ENCODE data around the gene SLC2A4. TPM values are rescaled to one million over a fixed set of nuclear protein-coding genes. Genes with fewer than 3 reads are reported as not detected.

The SLC2A4 gene
- total RNA-seq, 1 experiment from 2014 or later: 2.7 TPM

DNA sequence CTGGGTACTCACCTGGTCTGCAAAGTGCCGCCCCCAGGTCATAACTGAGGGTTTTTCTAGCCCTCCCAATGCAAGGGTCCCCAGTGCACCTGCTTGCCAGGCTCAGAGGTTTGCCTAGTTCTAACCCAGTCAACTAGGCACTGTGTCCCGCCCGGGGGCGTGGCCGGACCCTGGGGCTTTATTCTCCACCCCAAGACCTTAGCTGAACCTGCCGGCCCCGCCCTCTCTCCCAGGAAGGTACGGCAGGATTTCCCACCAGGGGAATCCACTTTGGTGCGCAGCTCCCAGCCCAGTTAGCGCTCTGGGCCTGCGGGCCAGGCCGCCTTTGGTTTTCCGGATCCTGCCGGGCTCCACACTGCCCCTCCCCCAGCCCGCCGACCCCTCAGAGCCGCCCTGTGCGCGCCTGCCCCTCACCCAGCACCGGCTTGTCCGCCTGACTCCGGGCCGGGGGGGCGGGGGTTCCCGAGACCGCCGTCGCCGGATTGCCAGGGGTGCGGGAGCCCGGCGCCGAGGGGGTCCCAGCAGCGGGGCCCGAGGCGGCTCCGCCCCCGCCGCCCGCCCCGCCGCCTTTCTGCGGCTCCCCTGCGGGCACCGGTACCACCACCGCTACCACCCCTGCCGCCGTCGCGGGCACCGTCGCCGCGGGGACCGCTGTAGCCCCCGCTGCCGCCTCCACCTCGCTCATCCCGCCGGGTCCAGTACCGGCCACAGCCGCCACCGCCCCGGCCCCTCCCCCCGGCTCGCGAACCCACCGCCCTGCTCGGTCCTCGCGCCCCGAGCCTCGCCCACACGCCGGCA is 12.5 kb downstream of the SLC2A4 start:
- in situ Hi-C loops (cut with HindIII; ENCODE audit: low sequenced_read_pairs): no loop called here
- no peak for DNase-seq (ENCODE audit: low spot score)

DNA sequence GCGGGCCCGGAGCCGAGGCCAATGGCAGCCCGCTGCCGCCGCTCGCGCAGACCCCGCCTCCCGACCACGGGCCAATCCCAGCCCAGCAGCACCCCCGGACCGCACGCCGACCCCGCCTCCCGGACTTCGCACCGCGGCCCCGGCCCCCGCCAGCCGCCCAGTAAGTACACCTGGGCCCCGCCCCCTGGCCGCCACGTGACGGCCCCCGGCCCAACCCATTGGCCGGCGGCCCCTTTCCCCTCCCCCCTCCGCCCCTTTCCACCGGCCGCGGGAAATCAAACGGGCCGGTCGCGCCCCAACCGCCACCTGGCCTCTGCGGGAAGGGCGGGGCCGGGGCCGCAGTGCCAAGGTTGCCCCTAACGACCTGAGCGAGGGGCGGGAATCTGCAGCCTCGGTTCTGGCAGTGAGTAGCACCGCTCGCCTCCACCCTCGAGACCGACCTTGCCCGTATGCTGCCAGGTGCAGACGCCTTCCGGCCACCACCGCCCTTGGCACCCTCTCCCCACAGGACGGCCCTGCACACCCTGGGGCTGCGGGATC is 13.2 kb downstream of the SLC2A4 start, which contains the start of gene YBX2:
TSS of gene YBX2 (minus strand) at position 26 of the 540 bp plus-strand sequence. CDS start 139 bp downstream, outside the sequence.
- in situ Hi-C loops (cut with HindIII; ENCODE audit: low sequenced_read_pairs): no loop called here
- DNase-seq (ENCODE audit: low spot score): peak; percentile 47

DNA sequence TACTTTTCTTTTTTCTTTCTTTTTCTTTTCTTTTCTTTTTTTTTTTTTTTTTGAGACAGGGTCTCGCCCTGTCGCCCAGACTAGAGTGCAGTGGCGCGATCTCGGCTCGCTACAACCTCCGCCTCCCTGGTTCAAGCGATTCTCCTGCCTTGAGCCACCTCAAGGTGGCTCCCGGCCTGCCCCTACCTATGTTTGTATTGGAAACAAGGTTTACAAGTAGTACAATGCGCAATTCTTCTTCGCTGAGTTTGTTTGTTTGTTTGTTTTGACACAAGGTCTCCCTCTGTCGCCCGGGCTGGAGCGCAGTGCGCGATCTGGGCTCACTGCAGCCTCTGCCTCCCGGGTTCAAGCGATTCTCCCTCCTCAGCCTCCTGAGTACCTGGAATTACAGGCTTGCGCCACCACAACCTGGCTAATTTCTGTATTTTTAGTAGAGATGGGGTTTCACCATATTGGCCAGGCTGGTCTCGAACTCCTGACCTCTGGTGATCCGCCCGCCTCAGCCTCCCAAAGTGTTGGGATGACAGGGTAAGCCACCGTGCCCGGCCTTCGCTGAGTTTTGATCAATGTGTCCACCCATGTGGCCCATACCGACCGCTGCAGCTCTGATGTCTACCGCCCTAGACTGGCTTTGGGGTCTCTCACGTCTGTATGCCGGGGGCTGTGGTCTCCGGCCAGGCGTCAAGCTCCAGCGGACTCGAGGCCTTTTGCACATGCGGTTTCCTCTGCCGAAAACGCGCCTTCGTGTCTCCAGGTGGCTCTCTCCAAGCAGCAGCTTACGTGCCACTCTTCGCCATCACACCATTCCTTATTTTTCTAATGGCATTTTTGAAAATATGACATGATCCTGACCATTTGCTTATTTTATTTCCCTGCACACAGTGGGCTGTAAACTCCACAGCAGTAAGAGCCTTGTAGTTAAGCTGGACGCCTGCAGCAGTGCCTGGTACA is 14.0 kb downstream of the SLC2A4 start:
- in situ Hi-C loops (cut with HindIII; ENCODE audit: low sequenced_read_pairs): no loop called here
- DNase-seq (ENCODE audit: low spot score): no peak

DNA sequence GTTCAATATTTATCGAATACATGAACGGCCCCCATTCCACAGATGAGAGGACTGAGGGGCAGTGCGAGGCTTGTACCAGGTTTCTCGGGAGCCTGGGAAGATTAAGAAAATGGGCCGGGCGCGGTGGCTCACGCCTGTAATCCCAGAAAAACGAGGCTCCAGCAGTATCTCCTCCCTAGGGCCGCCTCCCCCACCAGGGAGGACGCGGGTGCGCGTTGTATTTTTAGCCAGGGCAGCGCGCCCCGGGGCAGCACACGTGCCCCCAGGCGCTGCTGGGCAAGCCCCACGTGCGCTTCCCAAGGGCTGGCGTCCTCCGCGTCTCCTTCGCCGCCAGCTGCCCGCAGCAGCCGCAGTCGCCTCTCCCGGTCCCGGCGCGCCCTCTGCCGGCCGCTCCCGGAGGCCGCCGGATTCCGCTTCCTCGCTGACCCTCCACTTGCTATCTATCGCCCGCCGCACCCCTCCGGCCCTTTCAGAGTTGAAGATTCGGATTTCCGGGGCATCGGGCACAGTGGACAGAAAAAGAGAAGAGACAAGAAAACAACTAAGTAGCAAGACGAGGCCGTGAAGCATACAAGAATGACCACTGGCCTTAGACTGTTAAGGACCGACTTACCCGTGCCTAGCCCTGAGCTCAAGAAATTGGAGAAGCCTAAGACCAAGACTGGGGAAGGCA is 14.8 kb downstream of the SLC2A4 start:
- in situ Hi-C loops (cut with HindIII; ENCODE audit: low sequenced_read_pairs): no loop called here
- peak; percentile 70 for DNase-seq (ENCODE audit: low spot score)

DNA sequence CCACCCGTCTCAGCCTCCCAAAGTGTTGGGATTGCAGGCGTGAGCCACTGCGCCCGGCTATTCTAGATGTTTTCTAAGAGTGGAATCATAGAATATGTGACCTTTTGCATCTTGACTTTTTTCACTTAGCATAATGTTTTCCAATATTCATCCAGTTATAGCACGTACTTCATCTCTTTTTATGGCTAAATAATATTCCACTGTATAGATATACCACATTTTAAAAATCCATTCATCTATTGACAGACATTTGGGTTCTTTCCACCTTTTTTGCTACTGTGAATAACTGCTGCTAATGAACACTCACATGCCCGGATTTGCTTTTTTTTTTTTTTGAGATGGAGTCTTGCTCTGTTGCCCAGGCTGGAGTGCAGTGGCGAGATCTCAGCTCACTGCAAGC is 22.7 kb downstream of the SLC2A4 start:
- in situ Hi-C loops (cut with HindIII; ENCODE audit: low sequenced_read_pairs): no loop called here
- DNase-seq (ENCODE audit: low spot score): no peak

DNA sequence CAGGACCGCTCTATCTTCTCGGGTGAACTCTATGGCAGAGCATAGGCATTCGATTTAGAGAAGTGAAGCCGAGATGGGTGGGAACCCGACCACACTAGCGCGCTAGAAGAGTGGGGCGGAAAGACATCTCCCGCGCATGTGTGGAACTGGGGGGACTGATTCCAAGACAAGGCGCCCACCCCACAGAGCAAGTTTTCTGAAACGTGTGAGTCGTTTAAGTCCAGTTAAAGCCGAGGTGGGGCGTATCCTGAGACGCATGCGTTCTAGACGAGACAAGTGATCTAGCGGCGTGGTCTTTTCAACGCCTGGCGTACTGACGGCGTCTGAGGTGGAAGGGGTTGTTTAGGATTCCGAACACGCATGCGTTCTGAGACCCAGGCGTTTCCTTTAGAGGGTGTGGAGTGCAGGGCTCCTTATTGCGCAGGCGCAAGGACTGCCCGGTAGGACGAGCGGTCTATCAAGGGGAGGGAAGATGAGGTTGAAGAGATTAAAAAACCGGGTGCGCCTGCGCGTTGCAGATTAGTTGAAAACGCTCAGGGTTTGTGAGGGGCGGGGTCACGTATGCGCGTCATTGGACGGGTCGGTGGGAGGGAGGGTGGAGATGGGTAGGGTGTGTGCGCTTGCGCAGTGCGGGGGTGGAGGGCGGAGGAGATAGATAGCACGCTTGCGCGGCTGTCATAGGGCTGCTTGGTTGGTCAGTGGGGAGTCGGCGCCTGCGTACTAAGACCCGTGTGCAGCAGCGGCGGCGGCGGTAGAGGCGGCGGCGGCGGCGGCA is 25.6 kb downstream of the SLC2A4 start, which contains the start of gene EIF5A:
TSS of gene EIF5A (plus strand) at position 718 of the 775 bp plus-strand sequence. CDS start 2,008 bp downstream, outside the sequence.
- peak; percentile 100 for DNase-seq (ENCODE audit: low spot score)
- in situ Hi-C loops (cut with HindIII; ENCODE audit: low sequenced_read_pairs): no loop called here

DNA sequence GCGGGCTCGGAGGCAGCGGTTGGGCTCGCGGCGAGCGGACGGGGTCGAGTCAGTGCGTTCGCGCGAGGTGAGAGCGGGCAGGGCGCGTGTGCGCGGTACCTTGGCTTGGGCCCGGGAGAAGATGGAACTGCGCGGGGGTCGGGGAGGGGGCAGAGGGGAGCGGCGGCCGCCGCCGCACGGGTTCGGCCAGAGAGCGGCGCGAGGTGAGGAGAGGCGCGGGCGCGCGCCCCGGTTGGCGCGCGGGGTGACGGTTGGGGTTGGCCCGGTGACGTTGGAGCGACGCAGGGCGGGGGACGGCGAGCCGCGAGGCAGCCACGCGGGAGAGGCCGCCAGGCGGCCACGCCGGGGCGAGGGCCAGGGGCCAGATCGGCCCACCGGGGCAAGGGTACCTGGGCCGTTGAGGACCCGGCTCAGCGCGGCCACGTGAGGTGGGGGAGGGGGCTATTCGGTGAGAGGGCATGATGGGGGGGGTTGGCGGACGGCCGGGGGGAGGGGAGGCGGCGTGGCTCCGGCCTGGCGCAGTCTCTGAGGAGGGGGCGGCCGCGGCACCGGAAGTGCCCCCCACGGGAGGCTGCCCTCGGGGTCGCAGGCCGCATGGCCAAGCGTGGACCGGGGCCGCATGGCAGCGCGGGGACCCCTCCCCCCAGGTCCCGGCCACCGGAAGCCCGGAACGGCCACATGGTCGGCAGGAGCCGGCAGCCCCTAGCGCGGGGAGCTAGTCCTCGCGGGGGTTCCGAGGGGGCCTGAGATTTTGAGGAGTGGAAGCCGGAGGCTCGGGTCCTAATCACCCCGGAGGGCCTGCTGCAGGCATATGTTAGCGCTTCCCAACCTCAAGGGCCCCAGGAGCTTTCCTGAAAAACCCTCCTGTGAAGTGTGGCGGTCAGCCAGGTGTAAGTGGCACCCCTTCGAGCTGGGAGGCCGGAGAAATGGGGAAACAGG is 26.4 kb downstream of the SLC2A4 start:
- DNase-seq (ENCODE audit: low spot score): no peak
- in situ Hi-C loops (cut with HindIII; ENCODE audit: low sequenced_read_pairs): no loop called here

DNA sequence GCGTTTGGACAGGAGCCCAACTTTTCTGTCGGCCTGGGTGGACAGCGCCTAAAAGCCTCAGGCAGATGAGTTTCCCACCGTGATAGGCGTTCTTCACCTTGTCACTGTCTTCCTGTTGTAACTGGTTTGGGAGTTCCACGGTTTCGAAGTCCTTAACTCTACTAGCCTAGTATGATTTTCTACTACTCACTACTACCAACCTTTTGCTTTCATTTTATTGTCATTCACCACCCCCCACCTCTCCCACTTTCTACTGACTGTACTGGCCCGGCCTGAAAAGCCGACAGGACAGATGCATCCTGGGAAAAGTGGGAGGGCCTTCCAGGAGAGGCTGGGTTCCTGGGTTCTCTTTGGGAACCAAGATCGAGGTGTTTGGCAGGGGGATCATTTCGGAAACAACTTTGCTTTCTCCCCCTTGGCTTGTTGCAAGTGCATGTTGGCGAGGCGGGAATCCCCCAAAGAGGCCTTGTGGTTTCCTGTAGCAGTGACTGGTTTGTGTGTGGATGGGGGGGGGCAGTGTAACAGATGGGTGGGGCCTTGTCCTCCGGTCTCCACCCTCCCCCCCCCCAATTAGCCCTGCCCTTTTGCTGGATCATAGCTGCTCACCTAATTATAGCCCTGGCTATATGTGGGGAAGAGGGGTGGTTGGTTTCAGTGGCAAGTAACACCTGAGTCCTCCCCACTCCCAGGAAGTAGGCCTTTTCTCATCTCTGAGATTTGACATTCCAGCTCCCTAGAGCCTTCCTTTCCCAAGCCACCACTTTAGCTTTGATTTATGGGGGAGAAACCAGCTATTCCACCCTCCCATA is 27.3 kb downstream of the SLC2A4 start:
- in situ Hi-C loops (cut with HindIII; ENCODE audit: low sequenced_read_pairs): no loop called here
- peak; percentile 73 for DNase-seq (ENCODE audit: low spot score)

DNA sequence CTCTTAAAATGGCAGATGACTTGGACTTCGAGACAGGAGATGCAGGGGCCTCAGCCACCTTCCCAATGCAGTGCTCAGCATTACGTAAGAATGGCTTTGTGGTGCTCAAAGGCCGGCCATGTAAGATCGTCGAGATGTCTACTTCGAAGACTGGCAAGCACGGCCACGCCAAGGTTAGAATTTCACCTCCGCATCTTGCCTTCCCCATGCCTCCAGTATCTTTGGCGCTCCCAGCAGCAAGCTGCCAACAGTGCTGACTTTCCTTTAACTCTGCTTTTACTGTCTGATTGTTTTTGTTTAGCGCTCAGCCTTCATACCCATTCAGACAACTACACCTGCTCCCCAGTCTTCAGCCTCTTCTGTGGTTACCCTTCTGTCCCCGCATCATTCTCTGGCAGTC is 28.1 kb downstream of the SLC2A4 start:
- in situ Hi-C loops (cut with HindIII; ENCODE audit: low sequenced_read_pairs): no loop called here
- no peak for DNase-seq (ENCODE audit: low spot score)

DNA sequence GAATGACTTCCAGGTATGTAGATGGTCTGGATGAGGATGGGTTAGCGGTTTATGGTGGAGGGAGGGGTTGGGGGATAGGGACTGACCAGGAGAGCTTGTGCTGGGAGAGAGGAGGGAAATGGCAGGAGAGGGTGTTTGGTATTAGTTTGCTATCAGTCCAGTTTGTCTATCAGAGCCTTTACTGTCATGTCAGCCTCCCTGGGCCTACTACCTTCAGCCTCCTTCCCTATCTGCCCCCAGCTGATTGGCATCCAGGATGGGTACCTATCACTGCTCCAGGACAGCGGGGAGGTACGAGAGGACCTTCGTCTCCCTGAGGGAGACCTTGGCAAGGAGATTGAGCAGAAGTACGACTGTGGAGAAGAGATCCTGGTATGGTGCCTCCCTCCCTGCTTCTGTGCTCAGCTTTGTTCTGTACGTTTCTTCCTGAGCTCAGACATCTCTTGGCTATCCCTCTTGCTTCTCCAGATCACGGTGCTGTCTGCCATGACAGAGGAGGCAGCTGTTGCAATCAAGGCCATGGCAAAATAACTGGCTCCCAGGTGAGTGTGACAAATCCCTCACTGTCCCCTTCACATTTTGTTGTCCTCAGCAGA is 29.7 kb downstream of the SLC2A4 start:
- in situ Hi-C loops (cut with HindIII; ENCODE audit: low sequenced_read_pairs): no loop called here
- no peak for DNase-seq (ENCODE audit: low spot score)

DNA sequence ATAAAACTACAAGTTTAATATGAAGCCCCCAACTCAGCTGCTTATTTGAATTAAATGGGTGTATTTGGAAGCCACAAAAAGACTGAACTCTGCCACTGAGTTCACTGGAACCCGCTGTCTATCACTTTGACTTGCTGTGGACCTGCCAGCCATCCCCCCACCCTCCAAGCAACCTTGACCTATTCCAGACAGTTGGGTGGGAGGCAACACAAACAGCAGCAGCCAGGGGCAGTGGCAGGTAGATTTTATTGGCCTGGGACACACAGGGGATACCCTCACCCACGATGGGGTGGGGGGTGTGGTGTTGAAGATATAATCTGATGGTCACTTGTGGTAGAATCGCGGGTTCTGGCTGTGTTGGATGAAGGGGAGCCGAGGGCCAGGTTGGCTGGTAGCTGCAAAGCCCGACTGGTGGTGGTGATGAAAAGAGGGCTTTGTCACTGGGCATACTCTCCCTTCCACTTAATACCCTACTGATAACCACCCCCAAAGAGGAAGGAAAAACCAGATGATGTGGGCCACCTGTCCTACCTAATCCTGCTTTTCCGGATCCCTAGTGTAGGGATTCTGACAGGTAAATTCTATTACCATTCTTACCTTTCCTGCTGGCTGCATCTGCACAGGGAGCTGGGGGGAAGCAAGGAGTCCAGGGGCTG is 31.0 kb downstream of the SLC2A4 start:
- DNase-seq (ENCODE audit: low spot score): no peak
- in situ Hi-C loops (cut with HindIII; ENCODE audit: low sequenced_read_pairs): no loop called here

DNA sequence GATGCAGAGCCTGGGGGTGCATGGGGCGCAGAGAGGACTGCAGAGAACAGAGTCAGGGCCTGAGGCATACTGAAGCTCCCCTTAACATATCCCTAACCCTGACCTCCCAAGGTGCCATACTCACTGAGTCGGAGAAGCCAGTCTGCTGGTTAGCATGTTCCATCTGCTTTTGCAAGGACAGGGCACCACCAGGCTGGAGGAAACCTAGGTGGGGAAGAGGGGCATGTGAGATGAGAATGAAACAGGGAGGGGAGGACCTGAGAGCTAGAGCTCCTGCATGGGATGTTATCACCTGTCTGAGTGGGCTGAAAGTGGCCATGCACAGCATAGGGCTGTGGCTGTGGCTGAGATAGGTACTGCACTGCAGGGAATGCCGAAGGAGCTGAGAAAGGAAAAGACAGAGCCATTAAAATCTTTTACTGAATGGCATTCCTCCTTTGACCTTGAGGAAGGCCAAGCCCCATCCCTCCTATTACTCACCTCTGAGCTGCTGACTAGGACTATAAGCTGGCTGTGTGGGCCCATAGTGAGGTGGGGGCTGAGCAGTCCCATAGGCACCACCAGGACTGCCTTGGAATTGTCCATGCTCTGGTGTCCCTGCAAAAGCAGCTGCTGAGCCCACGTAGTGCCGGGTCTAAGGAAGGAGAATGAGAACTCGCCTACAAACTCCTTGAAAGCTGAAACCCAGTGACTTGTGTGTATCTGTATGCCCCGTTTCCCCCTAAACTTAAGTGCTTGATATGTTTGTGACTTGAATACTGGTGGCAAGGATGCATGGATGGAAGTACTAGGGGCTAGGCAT is 31.8 kb downstream of the SLC2A4 start:
- in situ Hi-C loops (cut with HindIII; ENCODE audit: low sequenced_read_pairs): no loop called here
- DNase-seq (ENCODE audit: low spot score): peak; percentile 14

DNA sequence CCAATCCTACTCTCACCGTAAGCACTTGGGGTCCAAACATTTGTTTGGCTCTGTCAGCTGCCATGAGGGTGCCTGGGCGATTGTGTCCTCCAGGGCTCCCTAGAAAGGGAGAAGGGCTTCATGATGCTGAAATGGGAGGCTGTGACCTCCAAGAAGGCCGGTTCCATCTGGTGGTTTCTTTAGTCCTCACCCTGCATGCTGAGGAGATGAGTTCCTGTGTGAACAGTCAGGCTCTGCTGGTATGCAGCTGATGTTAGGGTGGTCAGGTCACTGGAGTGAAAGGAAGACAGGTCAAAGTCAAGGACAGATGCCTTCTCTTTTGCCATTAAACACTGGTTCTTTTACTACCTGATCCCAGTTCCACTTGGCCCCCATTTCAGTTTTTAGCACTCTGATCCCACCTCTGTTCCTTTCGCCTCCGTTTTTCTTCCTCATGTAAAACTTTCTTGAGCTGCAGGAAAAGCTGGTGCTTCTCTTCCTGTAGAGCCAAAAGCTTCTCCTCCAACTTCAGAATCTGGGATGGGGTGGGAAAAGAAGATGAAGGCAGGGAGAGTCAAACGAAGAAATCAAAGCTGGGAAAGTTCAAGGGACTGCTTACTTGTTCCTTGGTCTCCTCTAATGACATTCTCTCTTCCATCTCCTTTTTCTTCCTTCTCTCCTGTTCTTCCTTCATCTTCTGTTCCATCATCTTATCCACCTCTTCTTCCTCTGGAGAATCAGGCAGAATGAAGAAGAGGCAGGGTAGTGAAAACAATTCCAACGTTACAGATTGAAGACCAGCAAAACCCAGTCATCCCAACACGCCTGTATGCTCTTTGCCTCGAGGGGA is 32.6 kb downstream of the SLC2A4 start:
- in situ Hi-C loops (cut with HindIII; ENCODE audit: low sequenced_read_pairs): no loop called here
- no peak for DNase-seq (ENCODE audit: low spot score)

Data from G401 (cell line).